Cerebellar nuclear complex (tissue), 1 donor: ENCODE measurements around the gene RAB3GAP1.
"Not testable (repeated sequence)": the region's sequence is repeated elsewhere in the genome, so short reads cannot be mapped to it uniquely, and the experiment has no call there.

Experiments used
- DNase-seq, 2 experiments: peaks; one replicate each; lab custom pipeline; 2025; lab: John Stamatoyannopoulos, UW

The RAB3GAP1 gene

DNA sequence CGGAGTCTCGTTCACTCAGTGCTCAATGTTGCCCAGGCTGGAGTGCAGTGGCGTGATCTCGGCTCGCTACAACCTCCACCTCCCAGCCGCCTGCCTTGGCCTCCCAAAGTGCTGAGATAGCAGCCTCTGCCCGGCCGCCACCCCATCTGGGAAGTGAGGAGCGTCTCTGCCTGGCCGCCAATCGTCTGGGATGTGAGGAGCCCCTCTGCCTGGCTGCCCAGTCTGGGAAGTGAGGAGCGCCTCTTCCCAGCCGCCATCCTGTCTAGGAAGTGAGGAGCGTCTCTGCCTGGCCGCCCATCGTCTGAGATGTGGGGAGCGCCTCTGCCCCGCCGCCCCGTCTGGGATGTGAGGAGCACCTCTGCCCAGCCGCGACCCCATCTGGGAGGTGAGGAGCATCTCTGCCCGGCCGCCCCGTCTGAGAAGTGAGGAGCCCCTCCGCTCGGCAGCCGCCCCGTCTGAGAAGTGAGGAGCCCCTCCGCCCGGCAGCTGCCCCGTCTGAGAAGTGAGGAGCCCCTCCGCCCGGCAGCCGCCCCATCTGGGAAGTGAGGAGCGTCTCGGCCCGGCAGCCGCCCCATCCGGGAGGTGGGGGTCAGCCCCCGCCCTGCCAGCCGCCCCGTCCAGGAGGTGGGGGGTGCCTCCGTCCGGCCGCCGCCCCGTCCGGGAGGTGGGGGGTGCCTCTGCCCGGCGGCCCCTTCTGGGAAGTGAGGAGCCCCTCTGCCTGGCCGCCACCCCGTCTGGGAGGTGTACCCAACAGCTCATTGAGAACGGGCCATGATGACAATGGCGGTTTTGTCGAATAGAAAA lies 53.6 kb downstream of the RAB3GAP1 start:
- DNase-seq: not testable (repeated sequence)

GRCh38 chr2:135113322-135113721 lies 61.2 kb downstream of the RAB3GAP1 start:
- DNase-seq: no peak

- DNase-seq: no peak
Observed at GRCh38 chr2:135119582-135119981, 67.5 kb downstream of the RAB3GAP1 start.

DNA sequence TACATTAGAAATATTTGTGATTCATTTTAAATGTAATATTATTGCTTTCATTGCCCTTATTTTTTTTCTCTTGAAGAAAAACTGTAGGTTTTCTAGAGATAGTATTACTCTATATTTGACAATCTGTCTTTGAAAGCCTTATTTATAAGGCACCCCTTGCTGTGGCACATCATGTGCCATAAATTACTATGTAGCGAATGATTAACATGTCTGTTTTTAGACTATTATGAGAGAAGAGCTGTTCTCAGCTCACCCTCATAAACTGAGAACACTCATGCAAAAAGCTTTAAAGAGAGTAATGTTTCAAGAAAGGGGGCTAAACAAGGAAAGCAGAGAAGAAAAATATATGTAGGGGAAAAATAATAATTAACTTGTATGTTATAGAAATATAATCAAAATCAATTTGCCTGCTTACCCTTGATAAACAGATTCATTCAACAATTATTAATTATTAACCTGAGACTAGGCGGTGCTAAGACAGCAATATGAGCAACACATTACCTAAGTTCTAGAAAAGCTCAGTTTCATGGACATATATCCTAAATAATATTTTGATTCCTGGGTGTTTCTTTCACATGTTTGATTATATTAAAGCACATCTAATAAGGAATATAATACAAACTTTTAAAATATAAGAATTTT lies 69.0 kb downstream of the RAB3GAP1 start:
- DNase-seq: no peak

DNA sequence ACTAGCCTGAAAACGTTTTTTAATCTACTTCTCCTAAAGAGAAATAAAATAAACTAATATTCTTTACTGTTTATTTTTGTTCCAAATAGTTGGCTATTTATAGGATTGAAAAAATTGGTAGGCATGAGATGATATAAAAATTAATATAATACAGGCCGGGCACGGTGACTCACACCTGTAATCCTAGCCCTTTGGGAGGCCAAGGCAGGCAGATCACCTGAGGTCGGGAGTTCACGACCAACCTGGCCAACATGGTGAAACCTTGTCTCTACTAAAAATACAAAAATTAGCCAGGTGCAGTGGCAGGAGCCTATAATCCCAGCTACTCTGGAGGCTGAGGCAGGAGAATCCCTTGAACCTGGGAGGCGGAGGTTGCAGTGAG lies 69.6 kb downstream of the RAB3GAP1 start:
- DNase-seq: not testable (repeated sequence)

DNA sequence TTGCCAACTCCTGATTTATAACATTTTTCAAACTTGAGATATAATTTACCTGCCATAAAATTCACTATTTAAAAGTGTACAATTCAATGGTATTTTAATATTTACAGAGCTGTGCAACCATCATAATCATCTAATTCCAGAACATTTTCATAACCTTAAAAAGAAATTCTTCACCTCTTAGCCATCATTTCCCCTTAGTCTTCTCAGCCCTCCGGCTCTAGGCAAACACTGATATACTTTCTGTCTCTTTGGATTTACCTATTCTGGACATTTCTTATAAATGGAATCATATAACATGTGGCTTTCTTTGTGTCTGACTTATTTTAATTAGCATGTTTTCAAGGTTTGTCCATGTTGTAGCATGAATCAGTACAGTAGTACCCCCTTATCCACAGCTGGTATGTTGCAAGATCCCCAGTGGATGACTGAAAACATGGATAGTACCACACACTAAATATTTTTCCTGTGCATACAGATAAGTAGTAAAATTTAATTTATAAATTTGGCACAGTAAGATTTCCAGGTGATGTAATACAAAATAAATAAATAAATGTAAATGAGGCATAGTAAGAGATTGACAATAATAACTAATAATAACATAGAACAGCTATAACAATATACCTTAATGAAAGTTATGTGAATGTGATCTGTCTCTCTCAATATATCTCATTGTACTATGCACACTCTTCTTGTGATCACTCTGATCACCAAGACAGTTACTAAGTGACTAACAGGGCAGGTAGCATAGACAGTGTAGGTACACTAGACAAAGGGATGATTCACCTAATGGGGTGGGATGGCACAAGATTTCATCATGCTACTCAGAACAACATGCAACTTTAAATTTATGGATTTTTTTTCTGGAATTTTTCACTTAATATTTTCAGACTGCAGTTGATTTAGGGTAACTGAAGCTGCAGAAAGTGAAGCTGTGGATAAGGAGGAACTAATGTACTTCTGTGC lies 73.1 kb downstream of the RAB3GAP1 start:
- DNase-seq: no peak

- no peak for DNase-seq
Observed at GRCh38 chr2:135125940-135126339, 73.8 kb downstream of the RAB3GAP1 start.

DNA sequence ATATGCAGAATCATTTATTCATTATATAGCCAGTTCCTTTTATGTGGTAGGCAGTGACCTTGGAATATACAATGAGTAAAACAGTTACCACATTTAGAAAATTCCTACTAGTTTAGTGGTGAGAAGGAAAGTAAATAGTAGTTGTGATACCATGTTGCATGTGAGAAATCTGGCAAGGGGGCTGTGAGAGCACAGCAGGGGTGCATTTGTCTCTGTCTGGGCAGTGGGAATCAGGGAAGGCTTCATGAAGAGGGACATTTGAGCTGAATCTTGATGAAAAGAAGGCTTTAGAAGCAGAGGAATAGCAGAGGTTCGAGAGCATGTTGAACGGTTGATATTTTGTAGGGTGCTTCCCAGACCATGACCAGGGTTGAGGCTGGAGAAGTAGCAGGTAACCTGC lies 78.7 kb downstream of the RAB3GAP1 start:
- DNase-seq: no peak

DNA sequence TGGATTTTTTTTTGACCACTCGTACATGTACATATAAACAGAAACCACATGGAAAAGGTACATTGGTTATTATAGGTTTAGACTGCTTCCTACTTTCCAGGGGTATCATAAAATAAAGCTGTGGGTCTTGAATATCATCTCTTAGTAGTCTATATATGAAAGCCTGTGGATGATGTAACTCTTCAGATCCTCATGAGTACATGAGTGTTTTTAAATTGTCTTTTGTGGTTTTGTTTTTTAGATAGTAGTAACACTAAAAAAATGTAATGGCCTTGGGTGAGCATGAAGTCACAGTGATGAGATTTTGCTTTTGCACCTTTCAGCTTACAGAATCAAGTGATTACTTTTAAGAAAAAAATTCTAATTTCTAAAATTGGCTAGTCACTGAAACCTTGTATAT lies 80.2 kb downstream of the RAB3GAP1 start:
- no peak for DNase-seq

GRCh38 chr2:135140606-135141005 lies 88.5 kb downstream of the RAB3GAP1 start:
- DNase-seq: no peak

DNA sequence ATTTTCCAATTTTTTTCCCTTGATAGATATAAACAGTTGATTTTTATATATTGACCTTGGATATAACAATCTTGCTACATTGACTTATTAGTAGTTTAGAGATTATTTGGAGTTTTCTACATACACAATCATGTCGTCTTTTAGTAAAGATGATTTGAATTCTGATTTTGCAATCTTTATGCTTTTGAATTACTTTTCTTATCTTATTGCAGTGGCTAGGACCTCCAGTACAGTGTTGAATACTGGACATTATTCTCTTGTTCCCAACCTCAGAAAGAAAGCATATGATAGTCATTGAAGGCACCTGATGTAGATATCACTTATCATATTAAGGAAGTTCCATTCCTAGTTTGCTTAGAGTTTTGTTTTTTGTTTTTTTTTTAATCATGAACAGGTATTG lies 90.2 kb downstream of the RAB3GAP1 start:
- DNase-seq: no peak

GRCh38 chr2:135144343-135144742 lies 92.3 kb downstream of the RAB3GAP1 start:
- no peak for DNase-seq

GRCh38 chr2:135149251-135149650 lies 97.2 kb downstream of the RAB3GAP1 start:
- DNase-seq: no peak

DNA sequence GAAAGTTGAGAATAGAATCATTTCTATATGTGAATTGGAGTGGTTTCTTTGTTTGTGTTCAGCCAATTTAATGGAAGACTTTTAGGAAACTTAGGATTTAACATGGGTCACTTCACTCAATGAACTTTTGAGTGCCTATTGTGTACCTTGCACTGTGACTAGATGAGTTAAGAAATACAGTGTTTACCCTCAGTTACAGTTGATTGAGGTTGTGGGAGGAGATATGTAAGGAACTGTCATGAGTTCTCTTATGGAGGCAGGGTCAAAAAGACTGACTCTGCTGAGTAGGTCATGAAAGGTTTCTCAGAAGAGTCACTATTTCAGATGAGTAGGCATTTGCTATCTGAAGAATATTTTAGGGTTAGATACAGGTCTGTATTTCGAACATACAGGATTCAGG lies 98.6 kb downstream of the RAB3GAP1 start:
- no peak for DNase-seq

- DNase-seq: no peak
Observed at GRCh38 chr2:135151615-135152014, 99.5 kb downstream of the RAB3GAP1 start.

DNA sequence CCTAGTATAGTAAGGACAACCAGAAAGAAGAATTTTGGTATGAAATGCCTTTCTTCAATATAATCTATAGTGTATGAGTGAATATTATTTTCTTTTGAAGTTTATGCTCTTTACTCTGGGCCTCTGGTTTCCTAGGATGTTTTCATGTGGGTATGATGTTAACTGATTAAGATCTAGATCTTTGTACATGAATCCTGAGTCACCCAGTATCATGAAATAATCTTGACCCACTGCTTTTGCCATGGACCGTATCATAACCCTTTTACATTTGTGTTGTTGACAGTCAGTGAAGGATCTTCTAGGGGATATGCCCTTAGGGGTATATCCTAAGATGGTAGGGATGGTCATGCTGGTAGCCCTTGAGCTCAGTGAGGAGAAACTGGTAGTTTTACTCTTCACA lies 100.3 kb downstream of the RAB3GAP1 start:
- DNase-seq: no peak

GRCh38 chr2:135154962-135155361 lies 102.9 kb downstream of the RAB3GAP1 start:
- no peak for DNase-seq

- DNase-seq: no peak
Observed at GRCh38 chr2:135157856-135158255, 105.8 kb downstream of the RAB3GAP1 start.

DNA sequence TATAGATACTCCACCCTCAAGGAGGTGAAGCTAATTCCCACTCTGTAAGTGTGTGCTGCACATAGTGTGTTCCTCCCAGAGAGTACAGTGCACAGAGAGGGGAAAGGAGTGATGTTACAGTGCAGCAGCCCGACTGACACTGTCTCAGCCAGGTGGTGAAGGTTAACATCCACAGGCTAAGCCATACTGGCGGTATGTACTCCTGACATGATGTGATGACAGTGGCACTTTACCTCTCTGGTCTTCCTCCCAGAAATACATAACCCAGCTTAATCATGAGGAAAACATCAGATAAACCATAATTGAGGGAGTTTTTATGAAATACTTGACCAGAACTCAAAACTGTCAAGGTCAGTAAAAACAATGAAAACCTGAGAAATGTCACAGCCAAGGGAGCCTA lies 107.1 kb downstream of the RAB3GAP1 start:
- DNase-seq: no peak

- DNase-seq: no peak
Observed at GRCh38 chr2:135162377-135162776, 110.3 kb downstream of the RAB3GAP1 start.

- DNase-seq: no peak
Observed at GRCh38 chr2:135162786-135163185, 110.7 kb downstream of the RAB3GAP1 start.

DNA sequence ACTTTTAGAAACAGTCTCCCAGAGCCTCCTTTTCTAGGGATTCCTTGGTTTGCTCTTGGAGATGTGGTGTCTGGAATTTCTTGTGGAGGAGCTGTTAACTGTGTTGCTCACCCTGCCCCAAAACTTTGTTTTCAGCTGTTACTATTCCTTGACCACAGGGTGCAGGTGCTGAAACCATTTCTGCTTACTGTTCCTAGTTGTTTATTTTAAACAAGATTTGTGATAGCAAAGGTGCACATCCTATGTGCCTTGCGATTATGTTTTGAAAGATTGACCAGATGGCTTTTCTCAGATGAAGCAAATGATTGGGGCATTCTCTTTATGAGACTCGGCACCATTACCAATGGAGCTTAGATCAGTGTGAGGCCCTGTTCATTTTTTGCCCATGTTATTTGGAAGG lies 111.2 kb downstream of the RAB3GAP1 start:
- no peak for DNase-seq

DNA sequence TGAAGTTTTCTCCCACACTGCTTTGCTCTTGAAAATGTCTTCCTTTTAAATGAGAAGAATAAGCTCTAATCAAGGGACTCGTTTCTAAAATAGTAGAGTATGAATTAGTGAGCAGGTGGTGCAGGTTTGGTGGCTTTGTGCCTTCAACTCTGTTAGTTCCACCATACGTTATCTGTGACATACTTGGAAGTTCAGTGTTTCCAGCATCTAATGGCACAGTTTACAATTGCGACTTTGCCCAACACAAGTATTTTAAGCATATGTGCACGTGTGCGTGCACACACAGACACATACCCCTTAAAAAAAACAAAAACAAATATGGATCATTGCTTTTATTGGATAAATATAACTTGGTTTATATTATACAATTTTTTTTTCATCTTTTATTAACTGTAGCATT lies 111.8 kb downstream of the RAB3GAP1 start:
- DNase-seq: no peak
